Activated T-cell treated with anti-CD3 and anti-CD28 coated beads, Interleukin-2, amount 50 U/mL, for 72 hours (primary cell): Measurements from ENCODE around the gene DSG1. TPM values are rescaled to one million over a fixed set of nuclear protein-coding genes. Genes with fewer than 3 reads are reported as not detected.

ENCODE experiments used
- ATAC-seq, 2 donors: fragments of 150-1000 bp; cut with Tn5 transposase; replicated peaks in 1 of 2; 2 replicates each; pipeline ENCODE4 v1.10.0; 2021; ENCODE audit warnings: moderate library complexity in 2 of 2, mild to moderate bottlenecking in 1 of 2
- DNase-seq, 2 donors: peaks; one replicate each; pipeline ENCODE4 v3.0.0; 2021 to 2022; ENCODE audit warnings: mixed read lengths in 1 of 2
- H3K27ac Mint-ChIP-seq: one replicate; pipeline ENCODE4 v1.8.0; 2022; ENCODE audit warnings: mild to moderate bottlenecking, moderate library complexity, mixed read lengths
- H3K27me3 Mint-ChIP-seq: one replicate; pipeline ENCODE4 v1.8.0; 2022; ENCODE audit warnings: low read depth, mixed read lengths
- H3K36me3 Mint-ChIP-seq, 2 donors: one replicate each; pipeline ENCODE4 v1.8.0; 2022; ENCODE audit warnings: mixed read lengths in 2 of 2, mild to moderate bottlenecking in 1 of 2; ENCODE audit not compliant: insufficient read depth in 2 of 2
- H3K4me1 Mint-ChIP-seq: one replicate; pipeline ENCODE4 v1.8.0; 2022; ENCODE audit warnings: low read depth, mixed read lengths
- H3K4me3 Mint-ChIP-seq, 2 donors: one replicate each; pipeline ENCODE4 v1.8.0; 2022; ENCODE audit warnings: mild to moderate bottlenecking in 2 of 2, mixed read lengths in 2 of 2, moderate library complexity in 2 of 2
- H3K9me3 Mint-ChIP-seq, 2 donors: one replicate each; pipeline ENCODE4 v1.8.0; 2022; ENCODE audit warnings: mixed read lengths in 2 of 2
- total RNA-seq, 2 donors: library from RNA; stranded (reverse); gene quantifications; one replicate each; pipeline ENCODE4 v1.2.3, GENCODE V29; 2022

The DSG1 gene
- total RNA-seq, 2 donors from 2014 or later = not detected

DNA sequence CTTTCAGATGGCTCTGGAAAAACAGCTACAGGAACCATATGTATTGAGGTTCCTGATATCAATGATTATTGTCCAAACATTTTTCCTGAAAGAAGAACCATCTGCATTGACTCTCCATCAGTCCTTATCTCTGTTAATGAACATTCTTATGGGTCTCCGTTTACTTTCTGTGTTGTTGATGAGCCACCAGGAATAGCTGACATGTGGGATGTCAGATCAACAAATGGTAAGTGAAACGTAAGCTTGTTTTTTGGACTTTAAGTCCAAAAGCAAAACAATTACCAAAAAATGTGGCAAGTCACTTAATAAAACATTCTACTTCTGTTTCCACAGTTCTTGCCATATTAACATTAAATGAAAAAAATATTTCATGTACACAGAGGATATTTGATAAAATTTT, 85.4 kb downstream of the DSG1 start:
- Mint-ChIP-seq H3K9me3 (peaks cover 3% of the 10 kb centered on the region in 2 donors), H3K4me1 (peaks cover 5% of the 10 kb centered on the region)

More for the DNA sequence above, 85.4 kb downstream of the DSG1 start:
- no peak overlapping the region for H3K4me3 Mint-ChIP-seq
- H3K27me3 Mint-ChIP-seq = no peaks in the 10 kb centered on the region
- ATAC-seq (no peak), DNase-seq (no peak)
- H3K27ac Mint-ChIP-seq = no peak overlapping the region
- H3K36me3 Mint-ChIP-seq = no peaks in the 10 kb centered on the region

Other genes starting within 250 kb of the DSG1 start
- gene DSC2, start 215.7 kb upstream of the DSG1 start, total RNA-seq = not detected
- under 1 TPM in 1 of 2 donors, not detected in 1; 0.19 TPM for gene DSC1, start 155.3 kb upstream of the DSG1 start, total RNA-seq
- not detected for gene DSG4, start 58.6 kb downstream of the DSG1 start, total RNA-seq
- gene DSG3, start 129.6 kb downstream of the DSG1 start, total RNA-seq = not detected
- 1 to 10 TPM; 1.6 to 3.1 TPM for gene DSG2, start 180.0 kb downstream of the DSG1 start, total RNA-seq